OCI-LY1 (cell line): ENCODE results near the gene ROBO1.

Source experiments
- EZH2 ChIP-seq: fragments of 200-600 bp; sonication (generic), shearing (Covaris generic); IDR thresholded peaks from 2 replicates; pipeline ENCODE4 v1.8.0; 2017; ENCODE audit warnings: borderline replicate concordance, mixed run types, mild to moderate bottlenecking, antibody characterized with exemption, low read length, moderate library complexity, mixed read lengths
- TF ChIP-seq, protein P1 (sequence below): fragments of 200-600 bp; sonication (generic), shearing (Covaris generic); IDR thresholded peaks from 2 replicates; pipeline ENCODE4 v1.5.1; 2017; ENCODE audit warnings: mild to moderate bottlenecking, antibody characterized with exemption, low read length, moderate library complexity, mixed read lengths

DNA sequence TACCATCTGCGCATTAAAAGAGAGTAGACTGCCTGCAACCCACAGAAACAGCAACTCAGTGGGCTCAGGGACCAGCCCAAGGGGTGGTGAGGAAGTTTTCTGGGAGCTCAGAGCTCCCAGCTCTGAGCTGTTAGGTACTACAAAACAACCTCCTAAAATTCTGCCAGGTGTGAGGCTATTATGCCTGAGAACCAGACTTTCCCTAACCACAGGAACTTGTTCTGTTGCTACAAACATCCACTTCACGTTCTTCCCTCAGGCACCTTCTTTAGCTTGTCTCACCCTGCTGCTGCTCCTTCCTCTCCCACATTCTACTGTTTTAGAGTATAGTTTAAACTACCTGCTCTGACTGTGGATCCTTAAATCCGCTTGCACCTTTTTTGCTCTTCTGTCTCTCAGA lies 399.4 kb downstream of the ROBO1 start:
- TF ChIP-seq, protein P1, sequence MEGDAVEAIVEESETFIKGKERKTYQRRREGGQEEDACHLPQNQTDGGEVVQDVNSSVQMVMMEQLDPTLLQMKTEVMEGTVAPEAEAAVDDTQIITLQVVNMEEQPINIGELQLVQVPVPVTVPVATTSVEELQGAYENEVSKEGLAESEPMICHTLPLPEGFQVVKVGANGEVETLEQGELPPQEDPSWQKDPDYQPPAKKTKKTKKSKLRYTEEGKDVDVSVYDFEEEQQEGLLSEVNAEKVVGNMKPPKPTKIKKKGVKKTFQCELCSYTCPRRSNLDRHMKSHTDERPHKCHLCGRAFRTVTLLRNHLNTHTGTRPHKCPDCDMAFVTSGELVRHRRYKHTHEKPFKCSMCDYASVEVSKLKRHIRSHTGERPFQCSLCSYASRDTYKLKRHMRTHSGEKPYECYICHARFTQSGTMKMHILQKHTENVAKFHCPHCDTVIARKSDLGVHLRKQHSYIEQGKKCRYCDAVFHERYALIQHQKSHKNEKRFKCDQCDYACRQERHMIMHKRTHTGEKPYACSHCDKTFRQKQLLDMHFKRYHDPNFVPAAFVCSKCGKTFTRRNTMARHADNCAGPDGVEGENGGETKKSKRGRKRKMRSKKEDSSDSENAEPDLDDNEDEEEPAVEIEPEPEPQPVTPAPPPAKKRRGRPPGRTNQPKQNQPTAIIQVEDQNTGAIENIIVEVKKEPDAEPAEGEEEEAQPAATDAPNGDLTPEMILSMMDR: no peak
- no peak for TF ChIP-seq EZH2
